CD8-positive, alpha-beta memory T cell (primary cell): ENCODE results near the gene PDIA4. TPM values are rescaled to one million over a fixed set of nuclear protein-coding genes. Genes with fewer than 3 reads are reported as not detected.
A peak's percentile ranks its signal among the peaks of the same experiment; 100 is the strongest.

ENCODE experiments used
- CTCF ChIA-PET: fragments of 350-600 bp; sonication (Branson Sonifier 250); formaldehyde crosslinking; loops from one replicate; lab custom pipeline; 2021; ENCODE audit warnings: antibody characterized with exemption; lab: Charles Lee
- POLR2A ChIA-PET: fragments of 350-600 bp; sonication (Branson Sonifier 250); formaldehyde crosslinking; loops from one replicate; lab custom pipeline; 2021; ENCODE audit warnings: antibody characterized with exemption; lab: Charles Lee
- DNase-seq, 5 donors: peaks; one replicate each; pipeline versions ENCODE4 v3.0.0 to v3.0.0-alpha.2; 2020 to 2022; ENCODE audit warnings: mixed read lengths in 1 of 5
- H3K27ac ChIP-seq: one replicate; pipeline ENCODE4 v1.7.0; 2013; ENCODE audit warnings: low read depth, mild to moderate bottlenecking, low read length, moderate library complexity
- H3K27me3 ChIP-seq: 2 replicates; pipeline ENCODE4 v1.7.0; 2013; ENCODE audit warnings: low read length, mild to moderate bottlenecking; ENCODE audit not compliant: insufficient read depth, poor library complexity, severe bottlenecking
- H3K36me3 ChIP-seq: 2 replicates; pipeline ENCODE4 v1.7.0; 2013; ENCODE audit warnings: mild to moderate bottlenecking, low read length, moderate library complexity; ENCODE audit not compliant: insufficient read depth
- H3K4me1 ChIP-seq: 2 replicates; pipeline ENCODE4 v1.7.0; 2013; ENCODE audit warnings: mild to moderate bottlenecking, low read length, moderate library complexity; ENCODE audit not compliant: insufficient read depth
- H3K4me3 ChIP-seq: 2 replicates; pipeline ENCODE4 v1.7.0; 2013; ENCODE audit warnings: mild to moderate bottlenecking, low read length
- H3K9me3 ChIP-seq: 2 replicates; pipeline ENCODE4 v1.7.0; 2013; ENCODE audit warnings: mild to moderate bottlenecking, low read length
- H3K27ac Mint-ChIP-seq, 8 donors: one replicate each; pipeline ENCODE4 v1.8.0; 2020 to 2021; ENCODE audit warnings: mixed read lengths in 8 of 8, mild to moderate bottlenecking in 6 of 8, inconsistent platforms in 3 of 8, moderate library complexity in 3 of 8
- H3K27me3 Mint-ChIP-seq, 2 donors: one replicate each; pipeline ENCODE4 v1.8.0; 2020 to 2021; ENCODE audit warnings: mixed read lengths in 2 of 2, mild to moderate bottlenecking in 1 of 2, moderate library complexity in 1 of 2
- H3K36me3 Mint-ChIP-seq, 3 donors: one replicate each; pipeline ENCODE4 v1.8.0; 2020 to 2021; ENCODE audit warnings: mixed read lengths in 3 of 3, inconsistent platforms in 1 of 3, mild to moderate bottlenecking in 1 of 3
- H3K4me1 Mint-ChIP-seq, 3 donors: one replicate each; pipeline ENCODE4 v1.8.0; 2020 to 2021; ENCODE audit warnings: mixed read lengths in 3 of 3, inconsistent platforms in 1 of 3, mild to moderate bottlenecking in 1 of 3
- H3K4me3 Mint-ChIP-seq, 7 donors: one replicate each; pipeline ENCODE4 v1.8.0; 2020 to 2021; ENCODE audit warnings: mixed read lengths in 7 of 7, mild to moderate bottlenecking in 6 of 7, moderate library complexity in 4 of 7, inconsistent platforms in 2 of 7
- H3K9me3 Mint-ChIP-seq, 5 donors: one replicate each; pipeline ENCODE4 v1.8.0; 2020 to 2022; ENCODE audit warnings: mixed read lengths in 5 of 5, mild to moderate bottlenecking in 3 of 5, moderate library complexity in 2 of 5, inconsistent platforms in 1 of 5
- polyA plus RNA-seq: library from polyadenylated mRNA; unstranded; fragments of 300-500 nt; fragmentation: Illumina TruSeq; gene quantifications from one replicate; pipeline ENCODE4 v1.2.3, GENCODE V29; 2021
- total RNA-seq, 2 experiments: library from RNA; stranded (reverse); gene quantifications; one replicate each; pipeline ENCODE4 v1.2.3, GENCODE V29; 2021

PDIA4 gene, protein sequence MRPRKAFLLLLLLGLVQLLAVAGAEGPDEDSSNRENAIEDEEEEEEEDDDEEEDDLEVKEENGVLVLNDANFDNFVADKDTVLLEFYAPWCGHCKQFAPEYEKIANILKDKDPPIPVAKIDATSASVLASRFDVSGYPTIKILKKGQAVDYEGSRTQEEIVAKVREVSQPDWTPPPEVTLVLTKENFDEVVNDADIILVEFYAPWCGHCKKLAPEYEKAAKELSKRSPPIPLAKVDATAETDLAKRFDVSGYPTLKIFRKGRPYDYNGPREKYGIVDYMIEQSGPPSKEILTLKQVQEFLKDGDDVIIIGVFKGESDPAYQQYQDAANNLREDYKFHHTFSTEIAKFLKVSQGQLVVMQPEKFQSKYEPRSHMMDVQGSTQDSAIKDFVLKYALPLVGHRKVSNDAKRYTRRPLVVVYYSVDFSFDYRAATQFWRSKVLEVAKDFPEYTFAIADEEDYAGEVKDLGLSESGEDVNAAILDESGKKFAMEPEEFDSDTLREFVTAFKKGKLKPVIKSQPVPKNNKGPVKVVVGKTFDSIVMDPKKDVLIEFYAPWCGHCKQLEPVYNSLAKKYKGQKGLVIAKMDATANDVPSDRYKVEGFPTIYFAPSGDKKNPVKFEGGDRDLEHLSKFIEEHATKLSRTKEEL
- total RNA-seq = 10 to 100 TPM; 91.1 to 92.1 TPM
- 113 TPM for polyA plus RNA-seq

DNA sequence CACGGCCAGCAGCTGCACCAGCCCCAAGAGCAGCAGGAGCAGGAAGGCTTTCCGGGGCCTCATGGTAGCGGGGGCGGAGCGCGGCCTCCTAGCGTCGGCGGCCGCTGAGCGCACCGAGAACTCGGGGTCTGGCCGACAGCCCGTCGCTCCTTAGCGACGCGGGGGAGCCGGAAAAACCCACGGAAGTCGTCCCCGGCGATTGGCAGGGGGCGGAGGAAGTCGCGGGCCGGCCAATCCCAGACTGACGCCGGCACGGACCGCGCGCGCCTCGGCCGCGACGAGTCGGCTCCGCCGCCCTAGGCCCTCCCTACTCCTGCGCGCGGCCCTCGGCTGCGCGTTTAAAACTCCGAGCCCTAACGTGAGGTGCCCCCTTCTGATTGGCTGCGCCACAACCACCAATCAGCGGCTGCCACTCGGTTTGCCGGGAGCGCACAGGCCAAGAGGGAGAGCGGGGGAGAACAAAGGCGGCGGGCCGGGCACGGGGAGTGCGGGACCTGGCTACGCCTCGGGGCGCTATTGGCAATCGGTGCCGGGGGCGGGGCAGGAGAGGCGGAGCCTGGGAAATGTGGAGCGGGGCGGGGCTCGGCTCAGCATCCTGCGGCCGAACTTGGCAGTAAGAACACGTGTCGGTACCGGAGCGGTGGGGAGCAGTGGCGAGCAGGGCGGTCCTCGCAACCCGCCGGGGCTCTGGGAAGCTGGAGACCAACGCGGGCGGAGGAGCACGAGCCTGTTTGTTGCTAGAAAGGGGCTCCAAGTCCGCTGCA, at the start of gene PDIA4:
Gene PDIA4 (minus strand): TSS at position 160 of the 764 bp plus-strand sequence. CDS start 97 bp downstream, at position 63.
- H3K36me3 ChIP-seq = no peaks in the 10 kb centered on the region
- Mint-ChIP-seq H3K27me3 (peaks cover 0 to 1% of the 10 kb centered on the region in 2 donors), H3K4me1 (peaks cover 40 to 50% (median 48%) of the 10 kb centered on the region in 3 donors), H3K4me3 (peak within 1 kb of the TSS; percentile 87 to 96 (median 92)), H3K27ac (peak within 1 kb of the TSS; percentile 84 to 98 (median 97)), H3K9me3 (no peaks in the 10 kb centered on the region), H3K36me3 (peaks cover 0 to 17% (median 0%) of the 10 kb centered on the region in 3 donors)
- H3K27ac ChIP-seq = peak within 1 kb of the TSS; percentile 88
- CTCF ChIA-PET = interaction anchor here (0.6 to 4.5 kb wide), 5 partner anchors 22 to 60 kb away, joined by 3 to 37 read pairs (median 3); no protein-coding TSS in a partner anchor
- H3K4me1 ChIP-seq = peaks cover 30% of the 10 kb centered on the region
- POLR2A ChIA-PET = interaction anchor here (0.6 to 1.1 kb wide), 3 partner anchors 45 to 97 kb away, joined by 3 read pairs; partner anchors contain the start of gene ZNF425
- peak; percentile 99 to 100 (median 99) for DNase-seq
- H3K27me3 ChIP-seq = no peaks in the 10 kb centered on the region
- peak within 1 kb of the TSS; percentile 75 for H3K4me3 ChIP-seq
- no peaks in the 10 kb centered on the region for H3K9me3 ChIP-seq

DNA sequence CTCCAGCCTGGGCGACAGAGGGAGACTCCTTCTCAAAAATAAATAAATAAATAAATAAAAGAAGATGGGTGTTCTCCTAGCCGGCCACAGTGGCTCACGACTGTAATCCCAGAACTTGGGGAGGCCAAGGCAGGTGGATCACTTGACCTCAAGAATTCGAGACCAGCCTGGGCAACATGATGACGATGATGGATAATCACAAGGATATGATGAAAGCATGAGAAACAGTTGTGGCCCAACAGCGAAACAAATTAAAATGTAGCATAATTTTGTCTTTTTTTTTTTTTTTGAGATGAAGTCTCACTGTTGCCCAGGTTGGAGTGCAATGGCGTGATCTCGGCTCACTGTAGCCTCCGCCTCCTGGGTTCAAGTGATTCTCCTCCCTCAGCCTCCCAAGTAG, 49.3 kb upstream of the PDIA4 start:
- H3K27me3 Mint-ChIP-seq = no peaks in the 10 kb centered on the region
- POLR2A ChIA-PET = no interaction called here
- no peaks in the 10 kb centered on the region for H3K9me3 ChIP-seq
- no peak overlapping the region for H3K4me3 ChIP-seq
- no peaks in the 10 kb centered on the region for H3K9me3 Mint-ChIP-seq
- H3K27me3 ChIP-seq = no peaks in the 10 kb centered on the region
- no peak for DNase-seq
- CTCF ChIA-PET = interaction anchor here (1.2 to 2.9 kb wide), 2 partner anchors 12 to 72 kb away, joined by 3 to 7 read pairs; no protein-coding TSS in a partner anchor
- no peak overlapping the region for H3K4me3 Mint-ChIP-seq
- H3K27ac Mint-ChIP-seq = no peak overlapping the region
- H3K36me3 Mint-ChIP-seq = peaks cover 0 to 44% (median 6%) of the 10 kb centered on the region in 3 donors
- H3K4me1 ChIP-seq = no peaks in the 10 kb centered on the region
- peaks cover 8% of the 10 kb centered on the region for H3K36me3 ChIP-seq
- peaks cover 12 to 28% (median 21%) of the 10 kb centered on the region in 3 donors for H3K4me1 Mint-ChIP-seq
- no peak overlapping the region for H3K27ac ChIP-seq

DNA sequence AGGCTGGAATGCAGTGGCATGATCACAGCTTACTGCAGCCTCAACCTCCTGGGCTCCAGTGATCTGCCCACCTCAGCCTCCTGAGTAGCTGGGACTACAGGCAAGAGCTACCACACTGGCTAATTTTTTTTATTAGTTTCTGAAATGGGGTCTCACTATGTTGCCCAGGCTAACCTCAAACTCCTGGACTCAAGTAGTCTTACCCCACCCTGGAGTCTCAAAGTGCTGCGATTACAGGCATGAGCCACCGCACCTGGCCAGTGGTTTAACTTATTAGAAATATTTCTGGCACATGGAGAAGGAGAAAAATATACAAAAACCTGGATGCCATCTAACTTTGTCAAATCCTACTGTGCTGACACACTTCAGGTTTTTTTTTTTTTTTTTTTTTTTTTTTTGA, 47.0 kb upstream of the PDIA4 start:
- peaks cover 0 to 57% (median 8%) of the 10 kb centered on the region in 3 donors for H3K36me3 Mint-ChIP-seq
- ChIA-PET CTCF (interaction anchor here (0.7 to 2.7 kb wide), 2 partner anchors 10 to 70 kb away, joined by 4 to 12 read pairs; no protein-coding TSS in a partner anchor), POLR2A (no interaction called here)
- Histone ChIP-seq H3K27ac (no peak overlapping the region), H3K4me1 (peaks cover 5% of the 10 kb centered on the region), H3K4me3 (no peak overlapping the region), H3K27me3 (no peaks in the 10 kb centered on the region), H3K9me3 (no peaks in the 10 kb centered on the region), H3K36me3 (peaks cover 17% of the 10 kb centered on the region)
- DNase-seq = no peak
- H3K27me3 Mint-ChIP-seq = no peaks in the 10 kb centered on the region
- H3K9me3 Mint-ChIP-seq = no peaks in the 10 kb centered on the region
- H3K4me3 Mint-ChIP-seq = no peak overlapping the region
- peak overlapping the region in 1 of 8 donors; percentile 29 for H3K27ac Mint-ChIP-seq
- peaks cover 5 to 20% (median 10%) of the 10 kb centered on the region in 3 donors for H3K4me1 Mint-ChIP-seq

DNA sequence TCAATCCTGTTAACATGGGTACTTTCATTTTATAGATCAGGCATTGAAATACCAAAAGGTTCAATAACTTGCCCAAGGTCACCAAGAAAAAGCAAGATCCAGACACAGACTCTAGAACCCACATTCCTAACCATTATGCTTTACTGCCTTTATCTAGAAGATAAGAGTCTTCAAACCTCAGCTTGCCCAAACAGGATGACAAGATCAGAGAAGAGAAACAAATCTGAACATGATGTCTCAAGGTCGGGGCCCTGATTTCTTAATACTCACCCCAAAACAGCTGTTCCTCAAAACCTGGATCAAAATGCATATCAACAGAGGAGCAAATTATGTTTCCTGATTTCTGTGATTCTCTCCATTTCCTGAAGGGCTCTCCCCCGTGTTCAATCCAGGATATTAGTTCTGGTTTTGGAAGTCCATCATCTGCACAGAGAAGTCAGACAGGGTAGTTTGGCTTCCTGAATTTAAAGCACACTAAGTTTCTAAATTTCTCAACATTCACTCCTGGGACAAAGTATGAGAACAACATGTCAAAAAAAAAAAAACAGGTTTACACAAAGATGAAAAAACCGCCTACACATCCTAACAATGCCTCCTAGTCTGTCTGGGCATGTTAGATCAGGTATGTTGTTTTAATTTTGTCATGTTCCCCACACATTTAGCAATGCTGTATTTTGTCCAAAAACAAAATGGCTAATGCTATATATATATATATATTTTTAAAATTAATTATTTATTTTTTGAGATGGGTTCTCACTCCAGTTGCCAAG, 46.0 kb upstream of the PDIA4 start:
- H3K27me3 Mint-ChIP-seq = no peaks in the 10 kb centered on the region
- ChIA-PET POLR2A (no interaction called here), CTCF (interaction anchor here (2.2 to 2.7 kb wide), 2 partner anchors 9 to 67 kb away, joined by 6 to 12 read pairs; no protein-coding TSS in a partner anchor)
- no peak overlapping the region for H3K4me3 Mint-ChIP-seq
- Histone ChIP-seq H3K27me3 (no peaks in the 10 kb centered on the region), H3K4me1 (peaks cover 5% of the 10 kb centered on the region), H3K9me3 (no peaks in the 10 kb centered on the region), H3K4me3 (no peak overlapping the region), H3K36me3 (peaks cover 24% of the 10 kb centered on the region), H3K27ac (no peak overlapping the region)
- no peaks in the 10 kb centered on the region for H3K9me3 Mint-ChIP-seq
- peaks cover 0 to 56% (median 8%) of the 10 kb centered on the region in 3 donors for H3K36me3 Mint-ChIP-seq
- DNase-seq = no peak
- peaks cover 5 to 19% (median 7%) of the 10 kb centered on the region in 3 donors for H3K4me1 Mint-ChIP-seq
- H3K27ac Mint-ChIP-seq = peak overlapping the region in 6 of 8 donors; percentile 24 to 76 (median 50)

DNA sequence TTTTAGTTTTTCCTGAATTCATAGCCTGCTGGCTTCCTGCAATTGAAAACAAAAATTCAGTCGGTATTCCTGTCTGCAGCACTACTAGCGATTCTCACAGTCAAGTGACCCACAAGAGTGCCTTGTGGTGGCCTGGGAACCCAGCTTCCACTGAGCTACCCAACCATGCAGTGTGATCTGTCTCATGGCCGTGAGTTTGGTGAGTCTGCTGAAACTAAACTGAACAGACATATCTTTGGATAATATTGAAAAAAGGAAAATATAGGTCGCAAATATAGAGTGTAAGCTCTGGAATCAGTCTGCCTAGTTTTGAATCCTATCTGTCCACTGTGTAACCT, 44.1 kb upstream of the PDIA4 start:
- peaks cover 29% of the 10 kb centered on the region for H3K36me3 ChIP-seq
- ChIA-PET POLR2A (no interaction called here), CTCF (interaction anchor here (1.1 to 2.4 kb wide), 4 partner anchors 10 to 67 kb away, joined by 3 to 13 read pairs (median 5); no protein-coding TSS in a partner anchor)
- H3K27ac Mint-ChIP-seq = peak overlapping the region in 5 of 8 donors; percentile 3 to 82 (median 46)
- H3K4me3 Mint-ChIP-seq = no peak overlapping the region
- peaks cover 5% of the 10 kb centered on the region for H3K4me1 ChIP-seq
- H3K36me3 Mint-ChIP-seq = peaks cover 0 to 54% (median 11%) of the 10 kb centered on the region in 3 donors
- no peaks in the 10 kb centered on the region for H3K27me3 ChIP-seq
- DNase-seq = no peak
- no peaks in the 10 kb centered on the region for H3K9me3 Mint-ChIP-seq
- no peak overlapping the region for H3K27ac ChIP-seq
- no peak overlapping the region for H3K4me3 ChIP-seq
- peaks cover 5 to 16% (median 7%) of the 10 kb centered on the region in 3 donors for H3K4me1 Mint-ChIP-seq
- no peaks in the 10 kb centered on the region for H3K27me3 Mint-ChIP-seq
- no peaks in the 10 kb centered on the region for H3K9me3 ChIP-seq

DNA sequence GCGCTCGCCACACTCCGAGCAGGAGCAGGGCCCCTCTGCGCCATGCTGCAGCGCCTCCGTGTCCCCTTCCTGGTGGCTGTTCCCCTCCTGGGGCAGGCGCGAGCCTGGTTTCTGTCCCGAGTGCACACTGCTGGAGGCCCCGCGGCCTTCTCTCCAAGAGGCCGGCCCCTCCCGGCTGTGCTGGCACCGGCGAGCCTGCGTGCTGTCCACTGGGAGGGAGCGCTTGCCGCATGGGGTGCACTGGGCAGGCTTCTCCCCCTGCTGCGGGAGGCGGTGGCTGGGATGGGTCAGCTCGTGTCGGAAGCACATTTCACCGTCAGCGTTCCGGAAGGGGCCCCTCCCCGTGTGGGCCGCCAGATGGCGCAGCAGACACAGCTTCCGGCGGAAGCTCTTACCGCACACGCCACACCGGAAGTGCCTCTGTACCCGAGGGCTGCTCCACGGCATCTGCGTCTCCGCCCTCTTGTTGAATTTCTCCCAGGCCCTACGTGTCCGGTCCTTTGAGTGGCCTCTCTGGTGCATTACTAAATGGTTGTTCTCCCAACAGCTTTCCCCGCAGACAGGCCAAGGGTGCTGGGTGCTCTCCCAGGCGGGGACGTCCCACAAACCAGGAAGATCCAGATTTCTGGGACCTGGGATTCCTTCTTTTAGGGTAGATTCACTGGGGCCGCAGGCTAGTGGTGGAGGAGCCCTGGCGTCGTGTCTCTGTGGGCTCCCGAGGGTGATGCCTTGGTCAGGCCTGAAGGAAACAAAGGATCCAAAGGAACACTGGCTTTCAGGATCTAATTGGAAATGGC, 43.5 kb upstream of the PDIA4 start:
- H3K27ac ChIP-seq = no peak overlapping the region
- H3K4me1 Mint-ChIP-seq = peaks cover 5 to 12% (median 7%) of the 10 kb centered on the region in 3 donors
- peaks cover 27% of the 10 kb centered on the region for H3K36me3 ChIP-seq
- no peaks in the 10 kb centered on the region for H3K27me3 Mint-ChIP-seq
- no peaks in the 10 kb centered on the region for H3K9me3 ChIP-seq
- ChIA-PET POLR2A (no interaction called here), CTCF (interaction anchor here (1.0 to 2.4 kb wide), 4 partner anchors 10 to 67 kb away, joined by 3 to 13 read pairs (median 4); partner anchors contain the start of gene ZNF786)
- H3K36me3 Mint-ChIP-seq = peaks cover 0 to 50% (median 11%) of the 10 kb centered on the region in 3 donors
- H3K9me3 Mint-ChIP-seq = no peaks in the 10 kb centered on the region
- H3K27me3 ChIP-seq = no peaks in the 10 kb centered on the region
- H3K4me1 ChIP-seq = peaks cover 5% of the 10 kb centered on the region
- DNase-seq = peak; percentile 38 to 64 (median 49)
- peak overlapping the region in 5 of 7 donors; percentile 13 to 61 (median 45) for H3K4me3 Mint-ChIP-seq
- H3K4me3 ChIP-seq = no peak overlapping the region
- peak overlapping the region in 7 of 8 donors; percentile 35 to 91 (median 81) for H3K27ac Mint-ChIP-seq
